GM15510 (cell line): ENCODE measurements around the gene USP34.

ENCODE experiments used
- POLR2A ChIP-seq: IDR thresholded peaks from 3 replicates; pipeline ENCODE4 v1.6.1; 2011; ENCODE audit warnings: borderline replicate concordance; ENCODE audit not compliant: insufficient read length; ENCODE audit errors: extremely low read depth

USP34 gene

DNA sequence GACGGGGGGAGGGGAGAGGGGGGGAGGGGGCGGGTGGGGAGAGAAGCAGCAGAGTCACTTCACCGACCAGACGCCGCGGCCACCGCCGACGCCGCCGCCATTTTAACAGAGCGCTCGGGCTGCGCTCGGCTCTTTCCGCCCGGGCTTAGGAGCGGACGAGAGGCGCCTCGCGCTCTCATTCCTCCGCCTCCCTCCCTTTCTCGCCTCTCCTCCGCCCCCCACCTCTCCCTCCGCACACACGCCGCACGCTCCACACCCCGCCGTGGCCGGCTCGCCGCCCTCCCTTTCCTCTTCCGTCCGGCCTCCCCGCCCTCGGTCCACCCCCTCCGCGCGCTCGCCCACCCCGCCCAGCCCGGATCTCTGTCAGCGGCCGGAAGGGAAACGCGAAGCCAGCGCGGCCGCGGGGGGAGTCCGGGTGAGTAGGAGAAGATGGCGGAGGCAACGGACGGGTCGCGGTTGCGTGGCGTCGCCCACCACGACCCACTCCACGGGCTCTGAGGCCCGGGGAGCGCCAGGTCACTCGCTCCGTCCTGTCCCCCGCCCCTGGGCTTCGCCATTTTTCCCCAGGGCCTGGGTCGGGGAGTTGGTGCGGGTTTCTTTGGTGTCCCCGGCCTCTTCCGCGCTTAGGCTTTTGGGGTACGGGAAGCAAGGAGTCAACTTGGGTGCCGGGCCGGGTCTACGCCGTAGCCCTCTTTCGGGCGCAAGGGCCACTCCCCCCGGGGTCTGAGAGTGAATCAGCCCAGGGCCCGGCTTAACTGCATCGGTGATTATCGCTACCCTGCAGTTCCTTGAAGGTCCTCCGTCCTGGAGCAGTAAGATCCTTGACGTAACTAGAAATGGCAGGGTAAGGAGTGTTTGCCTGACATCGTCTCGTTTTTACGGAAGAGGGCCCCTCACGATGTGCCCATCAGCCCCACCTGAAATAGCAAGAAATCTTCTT is at the start of gene USP34:
Gene USP34 (minus strand): TSS at position 123 of the 940 bp plus-strand sequence. CDS start 395 bp downstream, outside the sequence.
- TF ChIP-seq POLR2A: peak; percentile 93

DNA sequence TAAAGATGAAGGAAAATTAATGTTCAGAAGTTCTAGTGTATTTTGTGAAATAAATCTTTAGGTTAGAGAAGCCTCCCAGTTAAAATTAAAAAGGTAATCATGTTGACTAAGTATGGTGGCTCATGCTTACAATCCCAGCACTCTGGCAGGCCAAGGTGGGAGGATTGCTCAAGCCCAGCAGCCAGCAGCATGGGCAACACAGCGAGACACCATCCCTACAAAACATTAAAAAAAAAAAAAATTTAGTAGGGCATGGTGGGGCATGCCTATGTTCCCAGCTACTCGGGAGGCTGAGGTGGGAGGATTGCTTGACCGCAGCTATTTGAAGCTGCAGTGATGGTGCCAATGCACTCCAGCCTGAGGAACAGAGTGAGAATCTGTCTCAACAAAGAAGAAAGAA is 49.4 kb upstream of the USP34 start:
- TF ChIP-seq POLR2A: no peak

GRCh38 chr2:61512768-61513398 is 42.0 kb upstream of the USP34 start:
- no peak for TF ChIP-seq POLR2A

DNA sequence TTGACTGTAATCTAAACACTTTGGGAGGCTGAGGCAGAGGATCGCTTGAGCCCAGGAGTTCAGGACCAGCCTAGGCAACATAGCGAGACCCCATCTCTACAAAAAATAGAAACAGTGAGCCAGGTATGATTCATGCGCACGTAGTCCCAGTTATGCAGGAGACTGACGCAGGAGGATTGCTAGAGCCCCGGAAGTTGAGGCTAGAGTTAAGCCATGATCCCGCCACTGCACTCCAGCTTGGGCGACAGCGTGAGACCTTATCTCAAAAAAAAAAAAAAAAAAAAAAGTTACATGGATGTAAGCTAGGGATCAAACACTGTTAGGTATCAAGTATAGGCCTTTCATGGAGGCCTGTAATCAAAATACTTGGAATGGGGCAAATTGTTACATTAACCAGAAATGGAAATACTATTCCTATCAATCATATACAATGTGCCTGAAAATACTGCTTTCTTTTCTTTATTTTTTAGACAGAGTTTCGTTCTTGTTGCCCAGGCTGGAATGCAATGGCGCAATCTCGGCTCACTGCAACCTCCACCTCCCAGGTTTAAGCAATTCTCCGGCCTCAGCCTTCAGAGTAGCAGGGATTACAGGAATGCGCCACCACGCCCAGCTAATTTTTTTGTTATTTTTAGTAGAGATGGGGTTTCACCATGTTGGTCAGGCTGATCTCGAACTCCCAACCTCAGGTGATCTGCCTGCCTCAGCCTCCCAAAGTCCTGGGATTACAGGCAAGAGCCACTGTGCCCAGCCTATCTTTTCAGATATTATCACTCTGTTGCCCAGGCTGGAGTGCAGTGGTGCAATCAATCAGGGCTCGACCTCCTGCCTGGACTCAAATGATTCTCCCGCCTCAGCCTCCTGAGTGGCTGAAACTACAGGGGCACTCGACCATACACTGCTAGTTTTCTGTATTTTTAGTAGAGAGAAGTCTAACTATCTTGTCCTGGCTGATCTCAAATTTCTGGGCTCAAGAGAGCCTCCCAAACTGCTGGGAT is 40.1 kb upstream of the USP34 start:
- no peak for TF ChIP-seq POLR2A

DNA sequence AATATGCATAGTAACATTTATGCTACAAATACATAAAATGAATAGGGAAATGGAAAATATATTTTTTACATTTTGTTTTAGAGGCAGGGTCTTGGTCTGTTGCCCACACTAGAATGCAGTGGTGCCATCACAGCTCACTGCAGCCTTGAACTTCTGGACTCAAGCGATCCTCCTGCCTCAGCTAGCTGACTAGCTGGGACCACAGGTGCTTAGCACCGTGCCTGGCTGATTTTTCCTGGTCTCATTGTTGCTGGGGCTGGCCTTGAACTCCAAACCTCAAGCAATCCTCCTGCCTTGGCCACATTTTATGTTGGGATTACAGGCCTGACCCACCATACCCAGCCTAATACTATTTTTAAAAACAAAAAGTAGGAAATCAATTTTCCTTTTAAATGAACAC is 34.1 kb upstream of the USP34 start:
- TF ChIP-seq POLR2A: no peak

- no peak for TF ChIP-seq POLR2A
Observed at GRCh38 chr2:61499060-61499459, 28.2 kb upstream of the USP34 start.

GRCh38 chr2:61493523-61493942 is 22.6 kb upstream of the USP34 start:
- no peak for TF ChIP-seq POLR2A

DNA sequence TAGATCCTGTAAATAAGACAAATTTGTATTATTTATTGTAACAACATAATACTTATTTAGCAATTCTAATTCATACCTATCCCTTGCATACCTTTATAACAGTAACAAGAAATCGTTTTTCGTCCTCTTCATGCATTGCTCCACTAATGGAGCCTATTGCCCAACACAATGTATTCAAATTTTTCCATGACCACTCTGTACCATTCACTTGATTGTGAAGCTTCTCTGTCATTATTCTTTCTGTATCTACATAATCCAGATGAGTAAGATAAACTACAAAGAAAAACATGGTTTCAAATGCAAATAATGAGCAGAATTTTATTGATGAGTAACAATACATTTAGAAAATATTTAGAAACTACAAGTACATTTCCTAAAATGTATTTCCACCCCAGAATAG is 21.6 kb upstream of the USP34 start:
- no peak for TF ChIP-seq POLR2A

- TF ChIP-seq POLR2A: no peak
Observed at GRCh38 chr2:61485281-61485680, 14.4 kb upstream of the USP34 start.

DNA sequence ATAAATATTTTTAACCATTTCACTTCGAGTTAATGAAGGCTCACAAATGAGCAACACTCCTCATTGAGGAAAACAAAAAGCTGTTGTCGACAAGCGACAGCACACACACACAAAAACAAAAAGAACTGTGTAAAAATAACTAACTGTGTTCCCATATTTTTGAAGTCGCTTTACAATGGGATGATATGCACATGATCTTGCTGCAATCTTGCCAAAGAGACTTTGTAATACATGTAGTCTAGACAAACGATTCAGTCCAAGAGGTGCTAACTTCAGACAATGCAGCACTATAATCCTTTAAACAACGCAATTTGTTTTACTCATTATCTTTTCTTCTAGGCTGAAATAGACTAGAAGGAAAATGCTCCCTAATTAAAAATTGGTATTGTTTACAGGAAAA is 7.2 kb upstream of the USP34 start:
- TF ChIP-seq POLR2A: no peak

- TF ChIP-seq POLR2A: no peak
Observed at GRCh38 chr2:61471905-61472805, 1.3 kb upstream of the USP34 start.

DNA sequence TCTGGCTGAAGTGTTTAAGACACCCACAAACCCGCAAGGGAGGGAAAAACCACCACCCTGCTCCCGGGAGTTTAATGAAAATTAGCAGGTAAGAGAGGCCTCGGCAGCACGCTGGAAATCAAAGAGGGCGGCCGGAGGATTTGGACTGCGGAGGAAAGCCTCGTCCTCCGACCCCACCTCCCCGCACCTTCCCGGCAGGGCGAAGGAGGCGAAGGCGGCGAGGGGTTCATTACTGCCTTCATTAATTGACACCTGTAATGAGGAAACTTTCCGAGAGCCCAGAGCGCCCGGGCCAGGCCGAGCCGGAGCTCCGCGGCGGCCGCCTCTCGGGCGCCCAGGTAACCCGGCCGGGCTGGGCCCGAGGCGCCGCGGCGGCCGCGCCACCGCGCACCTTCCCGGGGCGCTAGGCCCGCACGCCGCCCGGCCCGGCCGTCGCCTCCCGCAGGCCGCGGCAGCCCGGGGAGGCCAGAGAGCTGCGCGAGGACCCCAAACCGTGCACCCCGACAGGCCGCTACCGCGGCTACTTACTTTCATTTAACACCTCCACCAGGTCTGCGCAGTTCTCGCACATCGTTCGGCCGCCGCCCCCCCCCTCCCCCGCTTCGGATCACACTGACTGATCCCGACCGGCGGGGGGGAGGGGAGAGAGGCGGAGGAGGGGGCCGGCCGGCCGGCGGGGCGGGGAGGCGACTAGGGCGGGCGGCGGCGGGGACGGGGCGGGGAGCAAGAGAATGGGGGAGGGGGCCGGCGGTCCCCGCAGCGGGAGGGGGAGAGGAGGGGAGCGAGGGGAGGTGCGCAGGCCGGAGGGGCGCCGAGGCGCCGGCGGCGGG is 550 bp downstream of the USP34 start:
- TF ChIP-seq POLR2A: no peak
